ENCODE data around the gene SLC7A7.
"Not testable (repeated sequence)": the region's sequence is repeated elsewhere in the genome, so short reads cannot be mapped to it uniquely, and the experiment has no call there.

GRCh38 chr14:22852178-22852577, 36.9 kb upstream of the SLC7A7 start:
- TF ChIP-seq CTCF (conservative IDR thresholded peaks at IDR 0.05); EZH2 (IDR thresholded peaks at IDR 0.05; ENCODE audit: low read depth): not testable (repeated sequence)

Data from PC-9 (cell line).